ENCODE data around the gene PIGK. TPM values are rescaled to one million over a fixed set of nuclear protein-coding genes. Genes with fewer than 3 reads are reported as not detected.

Gene PIGK
- total RNA-seq, 2 donors from 2014 or later = 21.4 to 27.1 TPM

DNA sequence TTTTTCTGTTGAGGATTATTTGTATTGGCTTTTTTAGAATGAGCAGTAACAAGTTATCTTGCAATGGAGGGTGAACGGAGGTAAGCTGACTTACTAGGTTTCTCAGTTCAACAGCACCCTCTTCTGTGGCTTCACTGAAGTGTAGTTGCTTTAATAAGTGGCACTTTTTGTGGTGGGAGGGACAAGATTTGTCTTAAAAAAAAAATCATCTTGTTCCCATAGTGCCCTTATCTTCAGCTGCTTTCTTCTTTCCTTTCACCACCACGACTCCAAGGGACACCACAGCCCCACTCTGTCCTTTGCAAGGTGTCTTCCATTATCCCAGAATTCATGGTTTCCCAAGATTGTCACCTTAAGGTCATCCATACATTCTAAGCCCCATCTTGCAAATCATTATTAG, 92.9 kb downstream of the PIGK start:
- Histone ChIP-seq H3K4me3 (no peak overlapping the region), H3K27ac (no peak overlapping the region), H3K9me3 (no peaks in the 10 kb centered on the region), H3K4me1 (no peaks in the 10 kb centered on the region), H3K36me3 (no peaks in the 10 kb centered on the region), H3K27me3 (no peaks in the 10 kb centered on the region), H3K9ac (ENCODE audit: low read depth in 2 of 2, low read length in 2 of 2) (no peak overlapping the region)
- intact Hi-C loops (cut with DNase I) = loop anchor here (5.0 kb wide), 1 partner anchor 969 kb away; no protein-coding TSS in a partner anchor
- TF ChIP-seq CTCF (IDR thresholded peaks at IDR 0.05) = peak; percentile 29
- no peak for DNase-seq

DNA sequence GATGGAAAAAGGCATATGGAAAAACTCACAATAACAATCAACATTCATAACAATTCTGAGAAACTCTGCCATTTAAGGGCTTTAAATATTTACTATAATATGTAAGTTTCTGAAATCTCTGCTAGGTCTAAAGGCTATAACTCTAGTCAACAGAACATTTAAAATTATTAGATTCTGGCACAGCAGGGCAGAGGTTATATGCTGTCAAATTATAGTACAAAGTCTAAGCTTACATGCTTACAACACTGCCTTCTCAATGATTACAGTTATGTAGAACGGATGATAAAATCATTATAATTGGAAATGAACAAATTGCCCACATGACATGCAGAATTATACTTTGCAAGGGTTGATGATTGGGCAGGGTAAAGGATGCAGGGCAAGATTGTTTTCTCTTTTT, 97.7 kb downstream of the PIGK start:
- no peaks in the 10 kb centered on the region for H3K9me3 ChIP-seq
- H3K4me1 ChIP-seq = no peaks in the 10 kb centered on the region
- no peak for TF ChIP-seq CTCF (IDR thresholded peaks at IDR 0.05)
- DNase-seq = no peak
- no peak overlapping the region for H3K27ac ChIP-seq
- intact Hi-C loops (cut with DNase I) = no loop called here
- no peaks in the 10 kb centered on the region for H3K27me3 ChIP-seq
- H3K36me3 ChIP-seq = no peaks in the 10 kb centered on the region
- no peak overlapping the region for H3K9ac ChIP-seq (ENCODE audit: low read depth in 2 of 2, low read length in 2 of 2)
- H3K4me3 ChIP-seq = no peak overlapping the region

DNA sequence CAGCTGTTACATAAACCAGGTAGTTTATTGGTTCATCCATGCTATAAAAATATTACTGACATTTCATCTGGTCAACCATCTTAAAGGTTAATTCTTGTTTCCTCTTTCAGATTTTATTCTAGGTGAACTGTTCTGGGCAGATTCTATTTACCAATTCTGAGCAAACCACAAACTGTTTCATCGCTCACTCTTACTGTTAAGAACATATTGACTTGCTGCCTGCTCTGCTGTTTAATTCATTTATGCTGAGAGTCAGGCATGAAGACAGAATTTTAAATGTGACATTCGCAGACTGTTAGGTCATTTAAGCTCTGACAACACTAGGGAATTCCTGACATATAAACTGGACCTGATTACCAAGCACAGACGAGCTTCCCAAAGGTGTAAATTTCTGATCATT, 98.3 kb downstream of the PIGK start:
- TF ChIP-seq CTCF (IDR thresholded peaks at IDR 0.05) = no peak
- intact Hi-C loops (cut with DNase I) = no loop called here

DNA sequence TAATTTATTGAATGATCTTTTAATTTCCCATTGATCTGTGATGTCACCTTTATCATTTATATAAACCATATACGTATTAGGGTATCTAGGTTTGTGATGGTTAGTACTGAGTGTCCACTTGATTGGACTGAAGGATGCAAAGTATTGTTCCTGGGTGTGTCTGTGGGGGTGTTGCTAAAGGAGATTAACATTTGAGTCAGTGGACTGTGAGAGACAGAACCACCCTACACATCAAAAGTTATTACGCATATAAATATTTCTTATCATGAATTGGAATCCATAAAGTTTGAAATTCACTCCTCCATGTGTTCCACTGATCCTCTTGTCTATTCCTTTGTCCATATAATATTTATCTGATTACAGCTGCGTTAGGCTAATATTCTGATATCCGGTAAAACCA, 100.5 kb downstream of the PIGK start:
- intact Hi-C loops (cut with DNase I) = no loop called here
- no peak for DNase-seq

More for the DNA sequence above, 98.3 kb downstream of the PIGK start:
- H3K4me3 ChIP-seq = no peak overlapping the region
- H3K36me3 ChIP-seq = no peaks in the 10 kb centered on the region
- no peaks in the 10 kb centered on the region for H3K27me3 ChIP-seq
- H3K9ac ChIP-seq (ENCODE audit: low read depth in 2 of 2, low read length in 2 of 2) = no peak overlapping the region
- DNase-seq = no peak
- H3K4me1 ChIP-seq = no peaks in the 10 kb centered on the region
- no peaks in the 10 kb centered on the region for H3K9me3 ChIP-seq
- no peak overlapping the region for H3K27ac ChIP-seq

DNA sequence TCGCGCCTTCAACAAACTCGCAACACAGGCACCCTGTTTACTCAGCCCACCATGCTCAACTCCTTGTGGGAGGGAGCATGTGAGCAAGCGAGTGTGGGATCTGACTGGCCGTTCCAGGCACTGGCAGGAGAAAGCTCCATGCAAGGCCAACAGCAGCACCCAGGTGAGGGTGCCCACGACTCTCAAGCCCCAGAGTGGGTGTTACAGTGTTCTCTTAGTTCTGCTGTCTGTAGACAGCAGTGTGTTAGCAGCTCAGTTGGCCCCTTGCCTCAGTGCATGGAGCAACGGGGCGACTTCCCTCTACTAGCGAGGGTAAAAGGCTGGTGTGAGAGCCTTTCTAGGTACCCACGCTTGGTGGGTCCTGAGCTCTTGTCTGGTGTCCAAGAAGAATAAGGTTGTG, 114.6 kb downstream of the PIGK start:
- no peaks in the 10 kb centered on the region for H3K4me1 ChIP-seq
- intact Hi-C loops (cut with DNase I) = no loop called here
- no peak for DNase-seq
- no peak for TF ChIP-seq CTCF (IDR thresholded peaks at IDR 0.05)
- H3K9ac ChIP-seq (ENCODE audit: low read depth in 2 of 2, low read length in 2 of 2) = no peak overlapping the region
- no peaks in the 10 kb centered on the region for H3K9me3 ChIP-seq
- no peaks in the 10 kb centered on the region for H3K27me3 ChIP-seq
- H3K36me3 ChIP-seq = no peaks in the 10 kb centered on the region
- H3K27ac ChIP-seq = no peak overlapping the region
- H3K4me3 ChIP-seq = no peak overlapping the region

More for the DNA sequence above, 100.5 kb downstream of the PIGK start:
- no peaks in the 10 kb centered on the region for H3K36me3 ChIP-seq
- no peak overlapping the region for H3K4me3 ChIP-seq
- H3K27ac ChIP-seq = no peak overlapping the region
- H3K4me1 ChIP-seq = no peaks in the 10 kb centered on the region
- H3K27me3 ChIP-seq = no peaks in the 10 kb centered on the region
- no peaks in the 10 kb centered on the region for H3K9me3 ChIP-seq
- no peak overlapping the region for H3K9ac ChIP-seq (ENCODE audit: low read depth in 2 of 2, low read length in 2 of 2)
- TF ChIP-seq CTCF (IDR thresholded peaks at IDR 0.05) = no peak

GRCh38 chr1:77103486-77103885, 115.7 kb downstream of the PIGK start:
- H3K27ac ChIP-seq = no peak overlapping the region
- H3K9ac ChIP-seq (ENCODE audit: low read depth in 2 of 2, low read length in 2 of 2) = no peak overlapping the region
- H3K27me3 ChIP-seq = no peaks in the 10 kb centered on the region
- H3K36me3 ChIP-seq = no peaks in the 10 kb centered on the region
- DNase-seq = no peak
- H3K4me3 ChIP-seq = no peak overlapping the region
- H3K9me3 ChIP-seq = no peaks in the 10 kb centered on the region
- TF ChIP-seq CTCF (IDR thresholded peaks at IDR 0.05) = no peak
- intact Hi-C loops (cut with DNase I) = no loop called here
- no peaks in the 10 kb centered on the region for H3K4me1 ChIP-seq

Measured in colonic mucosa (tissue), 4 donors.